Panc1 (cell line): Measurements from ENCODE around the gene RCOR2.

Source experiments
- POLR2AphosphoS5 ChIP-seq: IDR thresholded peaks from 2 replicates; pipeline ENCODE4 v1.6.1; 2012; ENCODE audit warnings: mild to moderate bottlenecking, low read depth, low read length, moderate library complexity
- TF ChIP-seq, protein P1 (sequence below): fragments of 450-650 bp; IDR thresholded peaks from 2 replicates; pipeline ENCODE4 v1.5.1; 2017; ENCODE audit warnings: mild to moderate bottlenecking

DNA sequence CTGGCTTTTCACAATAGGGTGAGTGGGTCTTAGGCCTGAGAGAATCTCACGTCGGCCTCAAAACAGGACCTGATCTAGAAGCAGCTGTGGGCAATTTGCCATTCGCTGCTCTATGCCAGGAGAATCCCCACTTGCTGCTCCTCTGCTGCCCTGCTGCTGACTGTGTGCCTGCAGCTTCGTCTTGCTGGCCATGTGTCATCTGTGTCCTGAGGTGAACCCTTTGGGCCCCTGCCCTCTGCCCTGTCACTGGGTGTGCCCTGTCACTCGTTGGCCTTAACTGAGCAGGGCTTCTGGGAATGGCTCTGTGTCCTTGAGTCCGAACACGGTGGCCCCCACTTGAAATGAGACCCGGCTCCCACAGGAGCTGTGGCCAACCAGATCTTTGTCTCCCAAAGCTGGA lies 28.0 kb upstream of the RCOR2 start:
- TF ChIP-seq, protein P1, sequence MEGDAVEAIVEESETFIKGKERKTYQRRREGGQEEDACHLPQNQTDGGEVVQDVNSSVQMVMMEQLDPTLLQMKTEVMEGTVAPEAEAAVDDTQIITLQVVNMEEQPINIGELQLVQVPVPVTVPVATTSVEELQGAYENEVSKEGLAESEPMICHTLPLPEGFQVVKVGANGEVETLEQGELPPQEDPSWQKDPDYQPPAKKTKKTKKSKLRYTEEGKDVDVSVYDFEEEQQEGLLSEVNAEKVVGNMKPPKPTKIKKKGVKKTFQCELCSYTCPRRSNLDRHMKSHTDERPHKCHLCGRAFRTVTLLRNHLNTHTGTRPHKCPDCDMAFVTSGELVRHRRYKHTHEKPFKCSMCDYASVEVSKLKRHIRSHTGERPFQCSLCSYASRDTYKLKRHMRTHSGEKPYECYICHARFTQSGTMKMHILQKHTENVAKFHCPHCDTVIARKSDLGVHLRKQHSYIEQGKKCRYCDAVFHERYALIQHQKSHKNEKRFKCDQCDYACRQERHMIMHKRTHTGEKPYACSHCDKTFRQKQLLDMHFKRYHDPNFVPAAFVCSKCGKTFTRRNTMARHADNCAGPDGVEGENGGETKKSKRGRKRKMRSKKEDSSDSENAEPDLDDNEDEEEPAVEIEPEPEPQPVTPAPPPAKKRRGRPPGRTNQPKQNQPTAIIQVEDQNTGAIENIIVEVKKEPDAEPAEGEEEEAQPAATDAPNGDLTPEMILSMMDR = no peak
- no peak for TF ChIP-seq POLR2AphosphoS5
